HAP-1 (cell line): ENCODE measurements around the gene FBXW7.

ENCODE experiments used
- DNase-seq, 2 experiments: peaks; one replicate each; pipeline ENCODE4 v3.0.0-alpha.2; 2016 to 2020; ENCODE audit warnings: low spot score in 2 of 2
- H3K27me3 ChIP-seq: fragments of 250-450 bp; sonication (Bioruptor Pico); 2 replicates; pipeline ENCODE4 v1.5.1; 2020; ENCODE audit warnings: low read depth, mild to moderate bottlenecking, moderate library complexity
- H3K36me3 ChIP-seq: fragments of 250-450 bp; sonication (Bioruptor Pico); replicated peaks from 2 replicates; pipeline ENCODE4 v1.5.1; 2020; ENCODE audit warnings: mild to moderate bottlenecking
- H3K4me1 ChIP-seq: fragments of 250-450 bp; sonication (Bioruptor Pico); 2 replicates; pipeline ENCODE4 v1.5.1; 2020; ENCODE audit warnings: mild to moderate bottlenecking
- H3K4me3 ChIP-seq: fragments of 250-450 bp; sonication (Bioruptor Pico); 2 replicates; pipeline ENCODE4 v1.5.1; 2020; ENCODE audit warnings: mild to moderate bottlenecking, moderate library complexity
- H3K9me3 ChIP-seq: fragments of 250-450 bp; sonication (Bioruptor Pico); 2 replicates; pipeline ENCODE4 v1.5.1; 2020; ENCODE audit warnings: mild to moderate bottlenecking, moderate library complexity
- in situ Hi-C: fragments of 300-500 bp; cut with MboI; formaldehyde crosslinking; loops from 3 replicates; pipeline ENCODE4 v1.14.3; 2020; ENCODE audit warnings: low sequenced_read_pairs, inconsistent platforms, mixed read lengths

Gene FBXW7

DNA sequence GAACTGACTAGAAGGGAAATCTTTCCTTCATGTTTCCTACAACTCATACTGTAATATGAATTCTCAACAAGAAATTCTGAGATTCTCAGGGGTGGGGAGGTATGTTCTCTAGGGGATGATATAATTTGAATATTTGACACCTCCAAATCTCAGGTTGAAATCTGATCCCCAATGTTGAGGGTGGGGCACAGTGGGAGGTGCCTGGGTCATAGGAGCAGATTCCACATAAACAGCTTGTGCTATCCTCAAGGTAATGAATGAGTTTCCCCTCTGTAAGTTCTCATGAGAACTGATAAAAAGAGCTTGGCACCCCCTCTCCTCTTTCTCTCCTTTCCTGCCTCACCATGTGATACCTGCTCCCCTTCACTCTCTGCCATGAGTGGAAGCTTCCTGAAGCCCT lies 21.5 kb downstream of the FBXW7 start:
- Histone ChIP-seq H3K36me3 (no peaks in the 10 kb centered on the region), H3K4me3 (no peak overlapping the region), H3K27me3 (no peaks in the 10 kb centered on the region), H3K4me1 (peaks cover 17% of the 10 kb centered on the region), H3K9me3 (no peaks in the 10 kb centered on the region)
- no peak for DNase-seq
- in situ Hi-C loops = no loop called here

DNA sequence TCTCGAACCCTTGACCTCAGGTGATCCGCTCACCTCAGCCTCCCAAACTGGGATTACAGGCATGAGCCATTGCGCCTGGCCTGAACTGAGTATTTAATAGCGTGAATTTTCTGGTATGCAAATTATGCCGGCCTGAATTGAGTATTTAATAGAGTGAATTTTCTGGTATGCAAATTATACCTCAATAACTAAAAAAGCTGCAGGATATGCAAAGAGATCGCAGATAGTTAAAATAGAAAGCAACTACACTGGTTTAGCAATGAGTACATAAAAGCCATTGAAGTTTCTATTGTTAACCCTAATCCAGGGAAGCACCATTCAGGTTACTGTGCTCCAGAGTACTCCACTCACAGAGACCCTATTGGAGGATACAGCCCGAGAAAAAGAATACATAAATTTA lies 22.8 kb downstream of the FBXW7 start:
- in situ Hi-C loops = no loop called here
- Histone ChIP-seq H3K36me3 (no peaks in the 10 kb centered on the region), H3K4me1 (peaks cover 17% of the 10 kb centered on the region), H3K27me3 (no peaks in the 10 kb centered on the region), H3K4me3 (no peak overlapping the region), H3K9me3 (no peaks in the 10 kb centered on the region)
- DNase-seq = peak; percentile 42 to 91

DNA sequence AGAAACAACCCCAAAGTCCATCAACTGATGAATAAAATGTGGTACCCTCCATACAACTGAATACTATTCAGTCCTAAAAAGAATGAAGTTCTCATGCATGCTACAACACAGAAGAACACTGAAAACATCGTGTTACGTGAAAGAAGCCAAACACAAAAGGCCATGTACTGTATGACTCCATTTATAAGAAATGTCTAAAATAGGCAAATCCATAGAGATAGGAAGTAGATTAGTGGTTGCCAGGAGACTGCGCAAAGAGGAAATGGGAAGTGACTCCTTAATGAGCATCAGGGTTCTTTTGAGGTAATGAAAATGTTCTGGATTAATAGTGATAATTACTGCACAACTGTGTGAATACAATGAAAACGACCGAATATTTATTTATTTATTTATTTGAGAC lies 23.4 kb downstream of the FBXW7 start:
- H3K4me1 ChIP-seq = peaks cover 17% of the 10 kb centered on the region
- no peaks in the 10 kb centered on the region for H3K9me3 ChIP-seq
- no peak for DNase-seq
- in situ Hi-C loops = no loop called here
- H3K27me3 ChIP-seq = no peaks in the 10 kb centered on the region
- H3K36me3 ChIP-seq = no peaks in the 10 kb centered on the region
- no peak overlapping the region for H3K4me3 ChIP-seq

DNA sequence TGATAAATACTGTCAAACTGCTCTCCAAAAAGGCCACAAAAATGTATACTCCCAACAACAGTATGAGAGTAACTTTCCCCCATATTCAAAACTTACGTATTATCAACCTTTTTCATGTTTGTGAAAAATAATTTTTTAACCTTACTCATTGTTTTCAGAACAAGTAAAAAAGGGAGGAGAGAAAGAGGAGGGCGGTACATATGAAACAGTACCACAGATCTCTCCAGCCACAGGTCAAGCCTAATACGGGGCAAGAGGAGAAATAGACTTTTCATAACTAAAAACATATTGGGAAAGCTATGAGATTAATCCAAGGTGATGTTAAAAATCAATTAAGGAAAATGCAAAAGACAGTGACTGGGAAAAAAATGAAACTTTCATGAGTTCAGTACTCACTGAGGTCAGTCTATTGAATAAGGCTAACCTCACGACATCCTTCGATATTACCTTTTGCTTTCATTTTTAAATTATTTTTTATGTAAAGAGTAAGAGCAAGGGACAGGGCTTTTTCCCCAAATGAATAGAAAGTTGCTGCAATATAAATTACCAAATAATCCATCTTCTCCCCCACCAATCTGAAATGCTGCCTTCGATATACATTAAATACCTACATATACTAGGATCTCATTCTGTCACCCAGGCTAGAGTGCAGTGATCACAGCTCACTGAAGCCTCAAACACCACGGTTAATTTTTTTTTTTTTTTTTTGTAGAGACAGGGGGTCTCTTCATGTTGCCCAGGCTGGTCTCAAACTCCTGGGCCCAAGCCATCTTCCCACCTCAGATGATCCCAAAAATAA lies 25.3 kb downstream of the FBXW7 start:
- H3K4me1 ChIP-seq = peaks cover 17% of the 10 kb centered on the region
- no peaks in the 10 kb centered on the region for H3K36me3 ChIP-seq
- no peaks in the 10 kb centered on the region for H3K27me3 ChIP-seq
- H3K4me3 ChIP-seq = no peak overlapping the region
- in situ Hi-C loops = no loop called here
- H3K9me3 ChIP-seq = no peaks in the 10 kb centered on the region
- no peak for DNase-seq

DNA sequence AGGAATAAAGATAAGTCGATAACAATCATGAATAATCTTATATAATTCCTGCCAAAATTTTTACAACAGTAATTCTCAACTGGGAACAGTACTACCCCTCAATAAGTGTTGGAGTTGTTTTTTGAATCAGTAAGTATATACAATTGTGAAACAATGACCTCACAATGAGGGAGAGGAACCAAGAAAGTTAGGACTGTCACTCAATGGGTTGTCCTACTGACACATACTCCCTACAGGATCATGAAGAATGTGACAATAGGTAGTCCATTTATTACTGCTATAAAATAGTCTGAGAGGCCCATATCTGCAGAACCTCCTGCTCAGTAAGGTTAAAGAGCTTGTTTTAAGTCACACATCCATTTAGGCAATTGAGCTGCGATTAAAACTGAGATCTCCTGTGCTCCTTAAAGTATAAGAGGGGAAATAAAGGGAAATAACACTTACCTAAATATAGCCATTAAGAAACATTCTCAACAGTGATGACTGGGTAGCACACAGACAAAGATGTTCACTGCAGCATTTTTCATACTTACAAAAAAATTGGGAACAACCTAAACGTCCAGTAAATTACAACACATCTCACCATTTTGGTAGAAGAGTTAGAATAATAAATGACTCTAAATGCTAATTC lies 26.2 kb downstream of the FBXW7 start:
- no peaks in the 10 kb centered on the region for H3K27me3 ChIP-seq
- no peaks in the 10 kb centered on the region for H3K9me3 ChIP-seq
- in situ Hi-C loops = no loop called here
- H3K4me1 ChIP-seq = peaks cover 18% of the 10 kb centered on the region
- H3K4me3 ChIP-seq = no peak overlapping the region
- no peaks in the 10 kb centered on the region for H3K36me3 ChIP-seq
- no peak for DNase-seq

DNA sequence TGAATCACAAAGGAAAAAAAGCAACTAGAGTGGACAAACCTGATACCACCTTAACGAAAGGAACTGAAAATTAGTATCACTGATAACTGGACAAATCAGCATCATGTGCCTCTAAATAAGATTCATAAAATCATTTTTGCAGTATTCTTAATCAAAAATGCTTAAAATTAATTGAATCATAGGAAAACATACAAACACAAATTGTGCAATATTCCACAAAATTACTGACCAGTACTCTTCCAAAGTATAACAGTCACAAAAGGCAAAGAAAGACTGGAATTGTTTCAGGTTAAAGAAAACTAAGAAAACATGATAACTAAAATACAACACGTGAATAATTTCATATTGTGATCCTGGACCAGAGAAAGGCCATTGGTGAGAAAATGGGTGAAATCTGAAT lies 27.1 kb downstream of the FBXW7 start:
- Histone ChIP-seq H3K36me3 (no peaks in the 10 kb centered on the region), H3K4me3 (no peak overlapping the region), H3K9me3 (no peaks in the 10 kb centered on the region), H3K4me1 (peaks cover 27% of the 10 kb centered on the region), H3K27me3 (no peaks in the 10 kb centered on the region)
- DNase-seq = no peak
- in situ Hi-C loops = no loop called here

DNA sequence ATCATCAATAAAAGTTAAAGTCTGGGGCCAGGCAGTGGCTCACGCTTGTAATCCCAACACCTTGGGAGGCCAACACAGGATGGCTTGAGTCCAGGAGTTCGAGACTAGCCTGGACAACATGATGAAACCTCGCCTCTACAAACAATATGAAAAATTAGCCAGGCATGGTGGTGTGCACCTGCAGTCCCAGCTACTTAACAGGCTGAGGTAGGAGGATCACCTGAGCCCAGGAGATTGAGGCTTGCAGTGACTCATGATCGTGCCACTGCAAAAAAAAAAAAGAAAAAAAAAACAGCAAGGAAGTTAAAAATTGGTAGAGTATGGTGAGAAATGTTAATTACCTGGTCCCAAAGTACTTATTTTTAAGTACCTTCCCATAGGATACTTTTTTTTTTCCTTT lies 27.5 kb downstream of the FBXW7 start:
- Histone ChIP-seq H3K4me3 (no peak overlapping the region), H3K4me1 (peaks cover 27% of the 10 kb centered on the region), H3K9me3 (no peaks in the 10 kb centered on the region), H3K27me3 (no peaks in the 10 kb centered on the region), H3K36me3 (no peaks in the 10 kb centered on the region)
- no peak for DNase-seq
- in situ Hi-C loops = no loop called here

DNA sequence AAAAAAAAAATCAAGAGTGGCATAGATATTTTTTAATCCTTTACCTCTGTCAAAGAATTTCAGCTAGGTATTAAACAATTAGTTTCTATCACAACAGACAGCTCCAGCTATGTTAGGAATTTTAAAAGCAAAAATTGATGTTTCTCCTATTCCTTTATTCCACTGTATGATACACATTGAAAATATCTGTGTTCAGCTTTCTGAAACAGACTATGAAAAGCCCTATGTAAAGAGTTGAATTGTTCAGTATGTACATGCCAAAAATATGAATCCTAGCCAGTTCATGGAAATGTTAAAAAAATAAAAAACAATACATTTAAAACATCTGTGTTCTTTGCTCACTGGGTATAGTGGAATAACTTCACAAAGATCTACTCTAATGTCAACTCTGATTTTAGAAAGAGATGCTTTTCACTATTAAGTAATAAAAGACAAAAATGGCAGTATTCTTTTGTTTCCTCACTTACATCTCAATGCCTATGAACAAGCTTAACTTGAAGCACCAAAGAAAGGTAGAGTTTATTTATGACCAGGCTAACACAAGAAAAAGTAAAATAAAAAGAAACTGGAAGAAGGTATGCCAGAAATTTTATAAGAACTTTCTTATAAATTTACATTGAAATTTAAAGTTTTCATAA lies 32.1 kb downstream of the FBXW7 start:
- H3K27me3 ChIP-seq = no peaks in the 10 kb centered on the region
- H3K36me3 ChIP-seq = no peaks in the 10 kb centered on the region
- no peak overlapping the region for H3K4me3 ChIP-seq
- in situ Hi-C loops = loop anchor here (5.0 kb wide), 1 partner anchor 234 kb away; no protein-coding TSS in a partner anchor
- H3K9me3 ChIP-seq = no peaks in the 10 kb centered on the region
- H3K4me1 ChIP-seq = peaks cover 29% of the 10 kb centered on the region
- peak in 1 of 2 experiments; percentile 94 for DNase-seq

DNA sequence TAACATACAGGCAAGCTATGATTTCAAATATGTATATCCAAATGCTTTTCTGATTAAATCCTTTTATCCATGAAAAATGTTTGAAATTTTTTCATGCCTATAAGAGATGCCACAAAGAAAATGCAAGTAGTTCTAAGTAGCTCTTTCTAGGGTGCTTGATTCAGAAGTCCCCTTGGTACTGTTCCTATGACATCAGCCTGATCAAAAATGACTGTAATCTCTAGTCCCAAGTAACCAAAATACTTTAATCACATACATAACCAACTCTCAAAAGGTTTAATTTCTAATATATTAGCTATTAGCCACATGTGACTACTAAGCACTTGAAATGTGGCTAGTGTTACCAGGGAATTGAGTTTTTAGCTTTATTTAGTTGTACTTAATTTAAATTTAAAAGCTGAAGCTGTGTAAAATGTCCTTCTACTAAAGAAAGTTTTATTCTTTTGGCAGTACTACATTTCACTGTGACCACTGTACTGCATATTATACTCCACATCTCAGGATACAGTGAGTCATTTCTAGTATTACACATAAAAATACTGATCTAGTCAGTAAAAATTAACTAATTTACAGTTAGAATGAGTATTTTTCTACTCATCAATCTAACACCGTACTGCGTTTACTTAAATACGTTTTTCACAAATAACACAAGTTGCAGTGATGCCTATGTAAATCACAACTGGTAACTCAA lies 33.9 kb downstream of the FBXW7 start:
- no peak for DNase-seq

DNA sequence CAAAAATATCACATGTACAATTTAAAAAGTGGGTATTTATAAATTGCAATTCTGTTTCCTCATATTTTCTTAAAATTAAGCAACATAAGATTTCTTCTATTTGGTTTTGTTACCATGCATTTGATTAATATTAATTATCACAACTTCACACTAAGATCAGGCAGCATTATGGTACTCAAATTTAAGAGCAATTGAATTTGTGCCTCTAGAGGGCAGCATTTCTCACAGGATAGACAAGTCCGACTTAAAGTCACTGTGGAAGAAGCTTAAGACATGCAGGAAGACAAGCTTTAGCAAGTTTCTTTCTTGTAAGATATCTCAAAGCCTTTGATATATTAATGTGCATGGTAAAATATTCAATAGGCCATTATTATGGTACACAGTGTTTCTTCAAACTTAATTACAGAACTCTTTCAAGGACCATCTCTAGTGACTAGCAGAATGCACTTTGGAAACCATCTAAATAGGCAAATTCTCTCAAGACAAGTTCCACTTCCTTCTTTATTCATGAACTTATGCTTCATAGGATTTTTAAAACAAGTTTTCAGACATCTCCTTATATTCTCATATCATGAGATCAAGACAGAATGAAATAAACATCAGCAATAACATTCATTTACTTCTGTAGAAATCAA lies 35.0 kb downstream of the FBXW7 start:
- DNase-seq = peak; percentile 81 to 86
- Histone ChIP-seq H3K27me3 (no peaks in the 10 kb centered on the region), H3K4me3 (no peak overlapping the region), H3K36me3 (no peaks in the 10 kb centered on the region), H3K9me3 (no peaks in the 10 kb centered on the region), H3K4me1 (peaks cover 34% of the 10 kb centered on the region)
- in situ Hi-C loops = loop anchor here (5.0 kb wide), 1 partner anchor 236 kb away; no protein-coding TSS in a partner anchor

More for the DNA sequence above, 33.9 kb downstream of the FBXW7 start:
- in situ Hi-C loops = loop anchor here (5.0 kb wide), 1 partner anchor 235 kb away; no protein-coding TSS in a partner anchor
- Histone ChIP-seq H3K36me3 (no peaks in the 10 kb centered on the region), H3K27me3 (no peaks in the 10 kb centered on the region), H3K9me3 (no peaks in the 10 kb centered on the region), H3K4me1 (peaks cover 34% of the 10 kb centered on the region), H3K4me3 (no peak overlapping the region)

DNA sequence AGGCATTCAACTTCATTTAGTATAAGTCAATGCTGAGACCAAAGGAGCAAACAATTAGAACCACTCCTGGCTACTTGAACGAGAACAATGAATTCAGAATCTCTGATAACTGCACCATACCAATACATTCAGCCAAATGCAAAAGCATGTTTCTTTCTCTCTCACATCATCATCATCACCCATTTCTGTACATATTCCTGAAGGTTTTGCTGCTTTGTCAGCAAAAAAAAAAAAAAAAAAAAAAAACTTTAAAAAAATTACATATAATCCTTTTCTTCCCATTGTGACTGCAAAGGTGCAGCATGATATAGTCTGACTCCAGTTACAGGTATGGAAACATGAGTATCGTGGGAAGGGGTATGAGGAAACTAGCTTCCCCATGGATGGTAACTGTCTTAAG lies 35.6 kb downstream of the FBXW7 start:
- no peak for DNase-seq
- Histone ChIP-seq H3K9me3 (no peaks in the 10 kb centered on the region), H3K4me1 (peaks cover 34% of the 10 kb centered on the region), H3K27me3 (no peaks in the 10 kb centered on the region), H3K4me3 (no peak overlapping the region), H3K36me3 (no peaks in the 10 kb centered on the region)
- in situ Hi-C loops = loop anchor here (5.0 kb wide), 1 partner anchor 237 kb away; no protein-coding TSS in a partner anchor

DNA sequence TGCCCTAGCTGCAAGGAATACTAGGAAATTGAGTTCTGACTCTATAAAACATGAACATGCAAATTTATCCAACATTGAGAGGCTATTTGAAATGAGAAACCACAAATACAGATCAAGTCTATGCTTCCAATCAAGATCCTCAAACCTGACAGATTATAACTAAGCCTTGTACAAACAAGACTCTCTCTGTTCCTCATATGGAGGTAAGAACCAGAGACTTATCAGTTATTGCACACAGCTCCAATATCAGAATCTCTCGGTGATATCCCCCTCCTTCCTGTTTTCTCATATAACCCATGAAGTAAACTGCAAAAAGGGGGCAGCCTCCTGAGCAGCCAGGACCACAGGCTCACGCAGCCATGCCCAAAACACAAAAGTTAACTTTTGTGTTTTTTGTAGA lies 36.5 kb downstream of the FBXW7 start:
- Histone ChIP-seq H3K4me1 (peaks cover 26% of the 10 kb centered on the region), H3K36me3 (no peaks in the 10 kb centered on the region), H3K27me3 (no peaks in the 10 kb centered on the region), H3K9me3 (no peaks in the 10 kb centered on the region), H3K4me3 (no peak overlapping the region)
- DNase-seq = no peak
- in situ Hi-C loops = loop anchor here (10.0 kb wide), 1 partner anchor 145 kb away; no protein-coding TSS in a partner anchor

DNA sequence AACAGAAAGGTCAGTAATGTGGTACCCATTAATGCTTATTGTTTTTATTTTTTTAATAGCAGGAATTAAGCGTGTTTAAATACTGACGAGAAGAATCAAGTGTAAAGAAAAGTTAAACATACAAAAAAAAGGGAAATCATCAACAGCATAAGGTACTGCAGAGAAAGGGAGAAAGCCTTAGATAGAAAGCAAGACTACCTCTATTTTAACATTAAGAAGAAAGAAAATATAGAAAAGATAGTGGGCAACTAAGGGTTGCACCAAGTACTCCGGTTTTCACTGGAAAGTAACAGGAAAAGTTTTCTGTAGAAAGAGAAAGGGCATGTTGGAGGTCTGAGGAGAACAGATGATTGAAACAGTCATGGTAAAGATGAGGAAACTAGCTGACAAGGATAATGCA lies 41.9 kb downstream of the FBXW7 start:
- H3K36me3 ChIP-seq = no peaks in the 10 kb centered on the region
- in situ Hi-C loops = loop anchor here (10.0 kb wide), 1 partner anchor 151 kb away; no protein-coding TSS in a partner anchor
- DNase-seq = no peak
- H3K9me3 ChIP-seq = no peaks in the 10 kb centered on the region
- peaks cover 5% of the 10 kb centered on the region; the same call in 1 of the 2 replicates for H3K4me1 ChIP-seq
- H3K27me3 ChIP-seq = no peaks in the 10 kb centered on the region
- H3K4me3 ChIP-seq = no peak overlapping the region
